ENCODE measurements around the gene RPTOR.

Gene RPTOR

DNA sequence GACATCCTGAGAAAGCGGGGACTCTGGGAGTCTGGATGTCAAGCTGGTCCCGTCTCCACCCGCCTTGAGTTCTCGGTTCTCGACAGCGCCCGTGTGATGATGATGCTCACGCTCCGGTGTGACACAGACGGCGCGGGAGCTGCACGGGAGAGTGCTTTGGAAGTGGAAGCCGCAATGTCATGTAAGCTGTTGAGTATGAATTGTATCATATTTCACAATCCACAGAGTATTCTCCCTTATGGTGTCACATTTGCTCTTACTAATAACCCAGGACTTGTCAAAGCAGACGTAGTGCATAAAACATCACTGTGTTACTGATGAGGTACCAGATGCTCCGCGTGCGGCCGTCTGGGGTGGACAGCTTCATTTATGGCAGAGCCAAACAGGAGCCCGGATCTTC is 229.5 kb downstream of the RPTOR start:
- DNase-seq: no peak

DNA sequence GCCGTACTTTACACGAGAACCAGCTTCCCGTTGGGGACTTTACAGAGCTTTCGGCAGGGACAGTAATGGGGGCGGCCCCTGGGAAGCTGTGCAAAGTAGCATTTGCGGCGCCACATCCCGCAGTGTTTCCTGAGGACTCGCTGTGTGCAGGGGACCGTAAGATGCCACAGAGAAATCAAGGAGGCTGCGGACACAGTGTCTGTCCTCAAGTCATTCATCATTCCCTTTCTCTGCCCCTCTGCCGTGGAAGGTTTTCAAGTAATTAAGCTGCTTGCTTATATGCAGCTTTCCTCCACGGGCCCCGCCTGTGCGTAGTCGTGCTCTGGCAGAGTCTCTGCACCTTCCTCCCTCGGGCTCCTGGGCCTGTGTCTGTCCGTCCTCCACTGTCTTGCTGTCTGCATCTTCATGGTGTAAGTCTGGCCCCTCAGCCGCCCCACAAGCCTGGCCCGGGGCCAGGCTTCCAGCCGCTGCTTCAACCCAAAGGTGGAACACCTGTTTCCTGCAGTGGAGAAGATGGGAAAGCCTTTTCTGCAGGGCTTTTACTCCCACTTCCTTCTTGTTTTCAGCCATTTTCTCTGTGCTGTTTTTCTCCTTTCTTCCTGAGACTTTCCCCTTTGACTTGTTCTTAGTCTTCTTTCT is 230.1 kb downstream of the RPTOR start:
- no peak for DNase-seq

DNA sequence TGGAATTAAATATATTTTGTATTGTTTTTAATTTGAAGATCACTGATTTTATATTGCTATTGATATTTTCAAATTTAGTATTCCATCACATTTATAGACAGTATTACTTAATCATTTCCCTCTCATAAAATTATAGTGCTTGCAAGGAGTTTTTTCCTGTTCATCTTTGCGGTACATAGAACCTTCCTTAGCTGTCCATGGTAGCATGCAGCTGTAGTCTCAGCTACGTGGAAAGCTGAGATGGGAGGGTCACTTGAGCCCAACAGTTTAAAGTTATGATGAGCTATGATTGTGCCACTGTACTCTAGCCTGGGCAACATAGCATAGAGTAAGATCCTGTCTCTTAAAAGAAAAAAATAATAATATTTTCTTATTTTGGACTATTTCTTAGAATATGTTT is 231.2 kb downstream of the RPTOR start:
- no peak for DNase-seq

DNA sequence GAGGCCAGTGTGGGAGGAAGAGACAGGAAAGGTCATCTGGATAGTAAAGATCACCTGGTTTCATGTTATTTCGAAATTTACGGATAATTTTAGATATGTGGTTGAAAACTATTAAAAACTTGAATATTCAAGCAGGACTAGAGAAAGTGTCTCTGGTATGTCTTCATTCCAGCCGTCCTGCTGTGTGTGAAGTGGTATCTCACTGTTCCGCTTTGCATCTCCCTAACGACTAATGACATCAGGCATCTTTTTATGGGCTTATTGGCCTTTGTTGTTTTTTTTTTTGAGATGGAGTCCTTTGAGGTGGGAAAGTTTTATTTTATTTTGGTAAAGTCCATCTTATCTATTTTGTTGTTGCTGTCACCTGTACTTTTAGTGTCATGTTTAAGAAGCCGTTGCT is 232.6 kb downstream of the RPTOR start:
- no peak for DNase-seq

DNA sequence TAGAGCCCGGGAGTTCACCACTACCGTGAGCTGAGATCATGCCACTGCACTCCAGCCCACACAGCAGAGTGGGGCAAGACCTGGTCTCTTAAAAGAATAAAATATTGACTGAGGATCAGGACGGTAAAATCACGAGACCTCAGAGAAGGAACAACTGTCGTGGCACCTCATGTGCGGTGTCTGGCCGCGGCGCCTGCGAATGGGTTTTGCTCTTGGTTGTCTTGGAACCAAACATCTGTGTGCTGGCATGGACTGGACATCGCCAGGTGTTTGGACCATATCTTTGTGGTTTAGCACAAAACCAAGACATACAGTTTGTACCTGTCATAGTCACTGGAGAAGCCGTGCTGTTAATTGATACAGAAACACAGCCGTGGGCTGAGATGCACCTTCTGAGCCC is 234.1 kb downstream of the RPTOR start:
- DNase-seq: no peak

DNA sequence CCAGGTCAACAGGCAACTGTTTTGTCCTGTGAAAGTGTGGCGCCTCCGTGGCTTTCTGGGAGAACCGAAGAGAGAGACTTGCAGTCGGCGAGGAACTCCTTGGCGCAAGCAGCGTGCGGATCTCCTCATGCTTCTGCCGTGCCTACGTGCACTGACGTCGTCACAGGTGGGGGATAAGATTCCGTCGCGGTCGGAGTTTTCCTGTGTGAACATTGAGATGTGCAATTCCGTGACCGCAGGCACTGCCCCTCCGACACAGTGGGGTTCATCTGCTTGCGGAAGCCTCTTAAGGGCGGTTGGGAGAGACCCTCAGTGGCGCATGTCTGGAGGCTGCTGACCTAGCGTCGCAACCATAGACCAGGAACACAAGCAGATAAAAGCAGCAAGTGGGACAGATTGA is 234.7 kb downstream of the RPTOR start:
- DNase-seq: no peak

DNA sequence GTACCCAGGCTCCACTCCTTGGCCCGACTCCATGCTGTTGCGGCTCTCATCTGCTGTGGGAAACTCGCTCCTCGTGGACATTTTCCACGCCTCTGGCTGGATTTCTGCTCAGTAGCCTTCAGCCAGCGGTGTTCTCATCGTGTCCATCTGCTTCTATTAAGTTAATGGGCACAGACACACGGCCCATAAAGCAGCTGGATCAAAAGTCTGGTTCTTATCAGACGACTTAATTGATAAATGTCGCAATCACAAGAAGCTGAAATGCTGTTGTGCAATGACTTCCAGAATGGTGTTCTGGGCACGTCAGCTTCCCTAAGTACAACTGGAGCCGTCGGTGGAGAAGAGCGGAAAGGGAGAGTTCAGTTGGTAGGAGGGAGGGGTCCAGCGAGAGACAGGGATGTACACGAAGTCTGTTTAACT is 235.3 kb downstream of the RPTOR start:
- DNase-seq: no peak

DNA sequence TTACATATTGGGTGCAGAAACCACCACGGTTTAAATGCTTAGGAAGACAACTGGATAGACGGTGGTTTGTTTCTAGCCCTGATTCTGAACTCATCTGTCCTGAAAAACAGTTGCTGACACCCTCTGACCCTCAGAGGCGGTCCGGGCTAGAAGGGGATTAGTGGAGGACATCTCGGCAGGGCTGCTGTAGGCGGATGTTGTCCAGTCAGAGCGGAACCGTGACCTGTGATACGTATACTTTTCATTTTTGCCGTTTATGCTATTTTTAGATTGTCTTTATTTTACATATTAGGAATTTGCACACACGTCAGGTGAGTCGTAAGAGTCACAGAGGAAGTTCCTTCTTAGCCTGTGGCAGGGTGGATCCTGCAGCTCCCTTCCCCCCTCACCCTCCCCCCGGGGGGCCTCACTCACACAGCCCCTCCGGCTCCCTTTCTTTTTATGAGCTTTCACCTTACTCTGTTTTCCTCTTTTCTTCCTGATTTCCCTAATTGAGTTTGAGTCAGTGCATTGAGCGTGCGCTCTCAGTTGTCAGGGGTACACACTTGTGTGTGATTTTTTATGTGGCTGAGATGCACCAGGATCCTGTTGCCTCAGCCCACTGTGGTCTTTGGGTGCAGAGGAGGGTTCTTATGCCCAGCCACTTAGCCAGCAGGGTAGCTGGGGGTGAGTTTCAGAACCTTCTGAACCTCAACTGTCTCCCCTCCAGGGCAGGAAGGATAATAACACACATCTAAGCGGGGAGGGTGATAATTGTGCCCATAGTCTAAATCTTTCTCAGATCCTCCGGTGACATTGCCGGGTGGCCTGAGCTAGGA is 236.0 kb downstream of the RPTOR start:
- DNase-seq: no peak

DNA sequence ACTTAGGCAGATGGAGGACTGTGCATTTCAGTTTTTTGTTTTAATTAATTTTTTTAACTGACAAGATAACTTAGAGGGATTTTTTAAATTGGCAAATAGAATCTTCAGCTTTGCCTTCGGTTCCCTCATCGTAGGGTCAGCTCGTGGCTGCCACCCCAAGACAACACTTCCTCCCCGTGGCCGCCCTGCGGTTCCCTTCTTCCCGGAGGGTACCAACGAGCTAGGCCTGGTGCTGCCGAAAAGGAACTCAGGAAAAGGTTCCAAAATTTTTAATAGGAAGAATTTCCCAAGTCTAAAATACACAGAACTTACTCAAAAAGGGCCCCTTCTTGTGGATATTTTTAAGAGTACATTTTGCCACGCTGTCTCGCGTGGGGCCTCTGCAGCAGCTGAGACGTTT is 236.6 kb downstream of the RPTOR start:
- no peak for DNase-seq

DNA sequence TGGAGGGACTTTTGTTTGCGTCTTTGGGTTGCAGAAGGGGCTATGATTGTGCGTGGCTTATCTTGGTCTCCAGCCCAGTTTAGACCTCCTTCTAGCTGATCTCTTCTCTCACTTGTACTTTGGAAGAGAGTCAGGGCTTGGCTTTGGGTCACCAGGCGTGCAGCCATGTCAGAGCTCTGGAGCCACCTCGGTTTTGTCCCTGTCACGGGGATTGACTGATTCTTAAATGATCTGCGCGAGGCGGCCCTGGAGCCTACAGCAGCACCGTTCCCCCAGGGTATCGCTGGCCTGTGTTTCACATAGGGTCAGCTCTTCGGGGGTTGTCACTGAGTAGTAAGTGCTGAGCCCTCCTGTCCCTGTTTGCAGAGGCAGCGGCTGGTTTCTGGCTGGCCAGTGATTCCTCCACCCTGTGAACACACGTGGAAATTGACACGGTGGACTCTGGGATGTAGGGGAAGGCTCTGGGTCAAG is 237.2 kb downstream of the RPTOR start:
- no peak for DNase-seq

DNA sequence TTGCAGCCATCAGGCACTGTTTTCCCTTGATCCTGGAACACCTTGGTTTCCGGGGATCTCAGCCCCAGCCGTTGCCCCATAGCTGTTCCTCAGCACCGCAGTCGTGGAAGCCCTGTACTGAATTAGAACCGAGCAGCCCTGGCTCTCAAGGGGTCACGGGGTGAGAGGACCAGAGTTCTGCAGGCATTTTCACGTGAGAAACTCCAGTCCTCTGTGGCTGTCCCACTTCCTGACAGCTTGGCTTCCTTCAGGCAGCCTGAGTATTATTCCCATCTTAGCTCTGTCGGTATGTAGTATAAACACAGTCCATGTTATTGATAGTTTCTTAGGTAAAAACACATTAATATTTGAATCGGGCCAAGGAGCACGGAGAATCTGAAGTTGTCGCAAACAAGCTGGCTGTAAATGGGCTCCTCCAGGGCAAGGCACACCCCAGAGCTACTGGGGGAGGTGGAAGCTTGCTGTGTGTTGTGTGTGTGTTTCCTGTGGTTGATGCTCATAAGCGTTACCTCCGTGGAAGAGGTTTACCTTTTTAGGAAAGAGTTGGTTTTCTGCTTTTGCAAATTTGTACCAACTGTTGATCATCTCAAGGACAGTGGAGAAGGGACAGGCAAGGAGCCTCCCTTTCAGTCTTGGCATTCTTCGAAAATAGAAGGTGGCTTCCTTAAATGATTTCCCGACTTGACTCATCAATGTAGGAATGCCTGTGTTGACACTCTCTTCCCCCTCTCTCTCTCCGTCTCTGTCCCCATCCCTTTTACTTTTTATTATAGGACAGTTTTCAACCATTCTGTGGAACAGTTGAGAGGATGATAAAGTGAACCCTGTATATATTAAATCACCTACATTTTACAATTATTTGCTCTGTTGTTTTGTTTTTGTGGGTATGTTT is 238.1 kb downstream of the RPTOR start:
- DNase-seq: peak; percentile 69

DNA sequence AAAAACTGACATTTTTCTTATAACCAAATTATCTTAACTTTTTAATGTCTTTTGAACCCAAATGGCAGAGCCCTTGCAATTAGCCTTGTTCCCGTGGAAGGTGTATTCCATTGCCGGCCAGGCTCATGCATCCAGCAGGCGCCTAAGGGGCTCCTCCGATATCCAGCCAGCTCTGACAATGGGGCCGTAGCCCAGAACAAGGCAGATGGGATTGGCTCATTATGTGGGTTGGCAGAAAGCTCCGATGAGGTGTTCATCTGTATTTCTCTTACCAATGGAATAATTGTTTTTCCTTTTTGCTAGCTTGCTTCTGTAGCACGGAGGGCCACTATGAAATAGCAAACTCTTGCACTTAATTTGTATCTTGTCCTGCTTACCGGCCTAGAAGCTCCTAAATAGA is 238.8 kb downstream of the RPTOR start:
- DNase-seq: no peak

DNA sequence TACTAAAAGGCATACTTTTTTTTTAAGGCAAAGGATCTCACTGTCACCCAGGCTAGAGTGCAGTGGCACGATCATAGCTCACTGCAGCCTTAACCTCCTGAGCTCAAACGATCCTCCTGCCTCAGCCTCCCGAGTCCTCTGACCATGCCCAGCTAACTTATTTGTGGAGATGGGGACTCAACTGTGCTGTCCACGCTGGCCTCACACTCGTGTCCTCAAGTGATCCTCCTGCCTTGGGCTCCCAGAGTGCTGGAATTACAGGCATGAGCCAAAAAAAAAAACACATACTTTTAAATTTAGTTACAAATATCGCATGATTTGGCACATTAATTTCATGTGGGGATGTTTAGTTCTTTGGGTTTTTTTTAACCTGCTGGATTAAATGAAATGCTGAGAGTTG is 239.3 kb downstream of the RPTOR start:
- no peak for DNase-seq

DNA sequence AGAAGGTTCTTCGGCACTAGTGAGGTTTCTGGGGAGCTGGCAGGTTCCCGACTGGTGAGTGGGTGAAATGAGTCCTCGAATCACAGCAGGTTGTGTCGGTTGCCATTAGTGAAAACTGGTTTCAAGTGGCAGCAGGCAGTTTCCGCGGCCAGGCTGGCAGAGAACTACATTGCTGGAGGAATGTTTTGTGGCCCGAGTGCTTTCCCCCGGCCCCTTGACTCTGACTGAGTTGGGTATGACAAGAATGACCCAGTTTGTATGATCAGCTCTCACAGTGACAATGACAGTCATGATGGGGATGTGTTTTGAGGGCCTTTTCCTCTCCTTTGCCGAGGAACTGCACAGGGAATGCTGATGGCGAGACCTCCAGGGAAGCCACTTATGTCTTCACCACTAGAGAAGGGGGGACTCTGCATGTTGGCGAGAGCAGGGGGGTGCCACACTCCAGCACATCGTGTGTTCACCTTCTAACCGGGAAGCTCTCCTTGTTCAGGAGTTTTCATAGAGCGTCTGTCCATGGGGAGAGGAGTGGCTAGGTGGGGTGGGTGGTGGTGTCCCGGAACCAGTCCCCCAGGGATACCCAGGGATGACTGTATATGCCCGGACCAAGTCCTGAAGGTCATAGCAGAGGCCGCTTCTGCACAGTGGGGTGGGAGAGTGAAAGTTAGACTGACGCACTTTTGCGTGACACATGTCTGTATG is 241.0 kb downstream of the RPTOR start:
- no peak for DNase-seq

DNA sequence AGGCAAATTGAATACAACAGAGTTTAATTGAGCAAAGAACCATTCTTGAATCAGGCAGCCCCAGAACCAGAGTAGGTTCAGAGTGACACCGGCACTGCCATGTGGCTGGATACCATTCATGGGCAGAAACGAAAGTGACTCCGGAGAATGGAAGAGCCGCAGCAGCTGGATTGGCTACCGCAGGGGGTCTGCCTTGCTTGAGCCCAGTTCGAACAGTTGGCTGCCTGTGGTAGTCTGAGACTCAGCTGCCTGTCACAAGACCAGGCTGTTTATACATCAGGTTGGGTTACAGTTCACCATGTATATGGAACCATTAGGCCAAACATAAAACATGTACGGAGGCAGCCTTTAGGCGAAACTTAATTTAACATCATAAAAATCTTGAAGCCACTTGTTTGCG is 241.8 kb downstream of the RPTOR start:
- DNase-seq: no peak

DNA sequence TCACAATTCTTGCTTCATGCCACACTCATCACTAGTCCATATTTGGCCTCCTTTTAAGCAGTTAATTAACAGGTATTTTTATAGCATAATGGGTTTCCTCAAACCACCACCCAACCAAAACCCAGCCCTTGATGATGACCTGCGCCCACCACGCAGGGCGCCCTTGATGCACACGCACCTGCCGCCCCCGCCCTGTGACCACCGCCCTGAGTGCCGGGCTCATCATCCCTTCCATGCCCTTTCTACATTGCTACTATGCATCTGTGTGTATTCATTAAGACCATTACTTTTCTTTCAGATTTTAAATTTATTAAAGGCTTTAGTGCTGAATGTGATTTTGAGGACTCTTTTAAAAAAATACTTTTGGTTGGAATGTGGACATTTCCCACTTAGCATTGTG is 242.2 kb downstream of the RPTOR start:
- no peak for DNase-seq

DNA sequence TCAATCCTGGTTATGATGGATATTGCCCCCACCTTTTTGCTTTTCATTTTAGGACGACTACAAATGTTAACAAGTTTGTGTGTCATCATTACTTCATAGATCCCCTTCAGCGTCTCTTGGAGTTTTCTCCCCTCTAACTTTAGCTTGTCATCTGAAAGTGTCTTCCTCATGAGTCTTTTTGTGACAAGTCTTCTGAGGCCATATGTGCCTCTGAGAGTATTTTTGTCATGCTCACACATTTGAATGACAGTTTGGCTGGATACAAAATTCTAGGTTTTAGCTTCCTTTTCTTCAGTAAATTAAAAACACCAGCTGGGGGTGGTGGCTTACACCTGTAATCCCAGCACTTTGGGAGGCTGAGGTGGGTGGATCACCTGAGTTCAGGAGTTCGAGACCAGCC is 243.2 kb downstream of the RPTOR start:
- no peak for DNase-seq

DNA sequence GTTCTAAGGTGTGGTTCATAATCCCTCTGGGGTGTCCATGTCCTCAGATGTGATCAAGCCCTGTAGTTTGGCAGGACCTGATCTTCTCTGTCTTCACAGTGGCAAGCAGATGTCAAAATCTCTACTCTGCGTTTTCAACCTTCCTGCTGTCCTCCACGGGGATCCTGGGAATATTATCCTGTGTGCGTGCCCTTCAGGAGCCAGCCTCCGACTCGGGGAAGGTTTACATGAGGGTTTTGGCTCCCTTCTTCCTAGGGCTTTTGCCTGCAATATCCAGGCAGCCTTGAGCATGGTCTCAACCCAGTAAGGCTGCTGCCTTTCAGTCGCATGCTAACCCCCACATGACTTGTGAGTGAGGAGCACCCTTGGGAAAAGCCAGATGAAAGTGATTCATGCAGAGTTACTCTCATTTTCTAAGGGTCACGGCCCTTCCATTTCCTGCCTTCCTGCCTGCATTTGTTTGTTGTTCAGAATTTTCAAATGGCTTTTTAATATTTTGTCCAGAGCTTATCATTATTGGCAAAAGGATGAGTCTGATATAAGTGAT is 244.8 kb downstream of the RPTOR start:
- DNase-seq: no peak

DNA sequence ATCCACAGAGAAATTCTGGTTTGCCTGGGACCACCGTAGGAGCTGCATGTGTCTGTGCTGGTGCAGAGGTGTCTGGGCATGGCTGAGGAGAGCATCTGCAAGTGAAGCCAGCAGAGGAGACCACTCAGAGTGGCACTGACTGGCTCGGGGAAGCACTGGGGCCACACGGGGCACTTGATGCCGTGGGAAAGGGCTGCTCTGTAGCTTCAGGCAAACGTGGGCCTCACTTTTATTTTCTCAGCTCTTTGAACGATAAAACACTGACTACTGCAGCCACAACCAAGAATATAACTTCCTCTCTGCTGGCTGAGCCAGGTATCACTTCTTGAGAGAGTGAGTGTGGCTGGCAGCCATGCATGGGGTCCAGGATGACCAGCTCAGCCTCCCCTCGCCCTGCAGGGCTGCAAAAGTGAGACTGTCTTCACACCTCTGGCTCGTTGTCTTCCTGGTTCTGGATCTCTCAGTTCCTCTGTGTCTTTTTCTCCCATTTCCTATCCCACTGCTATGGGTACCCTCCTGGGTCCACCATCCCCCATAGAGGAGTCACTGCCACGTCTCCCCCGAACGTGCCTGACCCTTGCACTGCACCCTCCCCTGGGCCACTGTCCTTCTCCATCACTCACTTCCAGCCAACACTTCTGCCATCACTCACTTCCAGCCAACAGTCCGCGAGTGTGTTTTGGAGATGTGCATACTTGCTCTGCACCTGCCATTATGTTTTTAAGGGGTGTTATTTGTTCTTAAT is 245.6 kb downstream of the RPTOR start:
- DNase-seq: peak; percentile 45

DNA sequence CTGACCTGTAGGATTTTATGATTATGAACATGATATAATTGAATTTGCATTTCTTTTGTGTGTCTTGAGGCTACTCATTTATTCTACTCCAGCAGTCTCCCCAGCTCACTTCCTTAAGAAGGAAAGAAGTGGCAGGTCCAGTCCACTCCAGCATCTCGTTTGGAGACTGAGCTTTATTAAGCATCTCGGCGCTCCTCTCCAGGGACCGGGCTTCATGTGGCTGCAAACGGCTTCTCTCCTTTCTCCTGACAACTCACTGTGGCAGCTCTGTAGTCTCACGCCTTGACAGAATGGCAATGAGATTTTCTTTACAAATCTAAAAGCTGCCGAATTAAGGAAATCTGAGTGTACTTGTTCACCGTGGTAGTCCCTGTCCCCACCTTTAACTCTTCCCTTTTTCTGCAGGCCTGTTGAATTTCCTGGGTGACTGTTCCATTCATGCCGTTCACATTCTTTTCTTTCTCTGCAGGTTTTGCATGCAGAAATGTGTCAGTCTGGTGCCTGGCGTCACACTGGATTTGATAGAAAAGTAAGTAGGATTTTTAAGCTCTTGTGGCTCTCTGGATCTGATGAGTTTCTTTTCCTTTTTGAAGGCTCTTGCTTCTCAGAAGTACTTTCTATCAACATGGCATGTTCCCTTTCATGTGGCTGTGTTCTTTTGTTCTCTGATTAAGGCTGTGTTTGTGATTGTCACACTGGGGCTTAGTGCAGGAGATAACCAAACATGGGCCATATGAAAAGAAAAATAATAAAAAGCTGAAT is 246.5 kb downstream of the RPTOR start:
- DNase-seq: peak; percentile 50

DNA sequence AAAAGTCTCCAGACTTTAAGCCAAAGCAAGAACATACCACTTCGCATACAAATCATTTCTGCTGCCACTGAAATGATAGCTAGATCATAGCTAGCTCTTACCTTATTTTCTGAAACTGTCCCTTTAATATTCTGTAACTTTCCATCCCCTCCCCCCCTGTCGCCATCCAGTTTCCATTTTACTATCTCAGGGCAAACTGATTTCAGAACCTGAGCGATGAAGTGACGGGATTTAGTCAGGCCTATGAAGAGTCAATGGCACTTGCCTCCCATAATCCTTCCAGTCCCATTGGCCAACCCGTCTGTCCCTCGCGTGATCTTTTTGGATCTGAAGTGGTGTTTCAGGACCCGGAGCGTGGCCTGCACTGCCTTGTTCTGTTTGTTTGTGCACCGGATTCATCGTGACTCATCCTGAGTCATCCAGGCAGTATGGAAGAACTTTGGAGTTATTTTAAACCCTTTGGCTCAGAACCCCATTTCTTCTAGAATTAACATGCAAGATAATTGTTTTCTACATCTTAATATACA is 247.2 kb downstream of the RPTOR start:
- no peak for DNase-seq
